ENCODE results near the gene HOXD11. TPM values are rescaled to one million over a fixed set of nuclear protein-coding genes. Genes with fewer than 3 reads are reported as not detected.
A peak's percentile ranks its signal among the peaks of the same experiment; 100 is the strongest.

The HOXD11 gene
- total RNA-seq, 1 donor from 2014 or later = not detected

DNA sequence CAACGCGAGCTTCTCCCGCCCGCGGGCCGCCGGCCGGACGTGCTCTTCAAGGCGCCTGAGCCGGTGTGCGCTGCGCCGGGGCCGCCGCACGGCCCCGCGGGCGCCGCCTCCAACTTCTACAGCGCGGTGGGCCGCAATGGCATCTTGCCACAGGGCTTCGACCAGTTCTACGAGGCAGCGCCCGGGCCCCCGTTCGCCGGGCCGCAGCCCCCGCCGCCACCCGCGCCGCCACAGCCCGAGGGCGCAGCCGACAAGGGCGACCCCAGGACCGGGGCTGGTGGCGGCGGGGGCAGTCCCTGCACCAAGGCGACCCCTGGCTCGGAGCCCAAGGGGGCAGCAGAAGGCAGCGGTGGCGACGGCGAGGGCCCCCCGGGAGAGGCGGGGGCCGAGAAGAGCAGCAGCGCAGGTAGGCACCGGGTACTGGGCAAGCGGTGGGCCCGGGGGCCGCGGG, 676 bp downstream of the HOXD11 start:
- Mint-ChIP-seq H3K36me3 (ENCODE audit: low read depth, unreplicated experiment) (no peaks in the 10 kb centered on the region), H3K27ac (ENCODE audit: unreplicated experiment) (no peak overlapping the region), H3K9me3 (ENCODE audit: unreplicated experiment) (no peaks in the 10 kb centered on the region), H3K4me1 (ENCODE audit: unreplicated experiment) (peaks cover 20% of the 10 kb centered on the region), H3K27me3 (ENCODE audit: unreplicated experiment) (peaks cover 46% of the 10 kb centered on the region), H3K4me3 (ENCODE audit: unreplicated experiment) (no peak overlapping the region)
- TF ChIP-seq CTCF (IDR thresholded peaks at IDR 0.05; ENCODE audit: unreplicated experiment) = no peak
- DNase-seq (ENCODE audit: low spot score) = no peak

DNA sequence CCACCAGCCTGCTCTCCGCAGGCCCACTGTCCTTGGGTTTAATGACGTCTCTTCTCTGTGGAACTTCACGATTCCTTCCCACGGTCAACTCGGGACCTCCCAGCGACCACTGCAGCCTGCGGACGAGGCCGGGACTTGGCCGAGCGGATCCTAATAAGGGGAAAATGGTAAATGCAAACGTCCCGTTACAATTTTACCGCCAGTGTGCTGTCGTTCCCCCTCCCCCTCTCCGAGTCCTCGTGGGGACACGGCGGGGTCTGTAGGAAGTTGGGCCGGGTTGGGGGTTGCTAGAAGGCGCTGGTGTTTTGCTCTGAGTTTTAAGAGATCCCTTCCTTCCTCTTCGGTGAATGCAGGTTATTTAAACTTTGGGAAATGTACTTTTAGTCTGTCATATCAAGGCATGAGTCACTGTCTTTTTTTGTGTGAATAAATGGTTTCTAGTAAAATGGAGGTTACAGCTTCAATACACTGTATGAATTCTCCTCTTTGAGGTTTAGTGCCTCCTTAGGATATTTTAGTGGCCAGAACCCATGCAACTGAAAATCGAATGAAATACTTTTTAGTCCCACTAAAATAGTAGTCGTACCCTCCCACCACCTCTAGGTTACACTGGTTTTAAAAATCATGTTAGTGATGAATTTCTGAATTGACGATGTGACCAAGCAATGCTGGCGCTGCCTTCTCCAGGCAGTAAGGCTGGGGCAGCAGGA, 2.3 kb downstream of the HOXD11 start:
- H3K4me1 Mint-ChIP-seq (ENCODE audit: unreplicated experiment) = peaks cover 24% of the 10 kb centered on the region
- H3K4me3 Mint-ChIP-seq (ENCODE audit: unreplicated experiment) = no peak overlapping the region
- DNase-seq (ENCODE audit: low spot score) = no peak

DNA sequence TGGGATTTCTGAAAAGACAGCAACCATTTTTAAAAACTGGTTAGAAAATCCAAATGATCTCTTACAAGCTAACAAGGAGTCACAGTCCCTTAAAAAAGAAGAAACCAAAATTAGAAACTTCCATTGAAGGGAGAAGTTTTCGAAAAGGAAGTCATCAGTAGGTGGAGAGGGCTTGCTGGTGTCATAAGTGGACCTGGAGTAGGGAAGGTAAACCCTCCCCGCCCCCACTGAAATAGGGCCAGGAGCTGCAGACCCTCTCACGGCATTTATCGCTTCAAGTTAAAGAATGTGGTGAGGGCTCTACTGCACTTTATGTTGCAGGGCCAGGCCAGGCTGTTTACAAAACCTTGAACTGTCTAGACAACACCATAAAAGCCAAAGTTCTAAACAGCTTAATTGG, 2.9 kb downstream of the HOXD11 start:
- peaks cover 42% of the 10 kb centered on the region for H3K27me3 Mint-ChIP-seq (ENCODE audit: unreplicated experiment)
- H3K4me1 Mint-ChIP-seq (ENCODE audit: unreplicated experiment) = peaks cover 25% of the 10 kb centered on the region
- no peak overlapping the region for H3K4me3 Mint-ChIP-seq (ENCODE audit: unreplicated experiment)
- no peaks in the 10 kb centered on the region for H3K9me3 Mint-ChIP-seq (ENCODE audit: unreplicated experiment)
- no peaks in the 10 kb centered on the region for H3K36me3 Mint-ChIP-seq (ENCODE audit: low read depth, unreplicated experiment)
- no peak for TF ChIP-seq CTCF (IDR thresholded peaks at IDR 0.05; ENCODE audit: unreplicated experiment)
- DNase-seq (ENCODE audit: low spot score) = no peak
- H3K27ac Mint-ChIP-seq (ENCODE audit: unreplicated experiment) = no peak overlapping the region

More for the DNA sequence above, 2.3 kb downstream of the HOXD11 start:
- peaks cover 46% of the 10 kb centered on the region for H3K27me3 Mint-ChIP-seq (ENCODE audit: unreplicated experiment)
- no peaks in the 10 kb centered on the region for H3K36me3 Mint-ChIP-seq (ENCODE audit: low read depth, unreplicated experiment)
- no peaks in the 10 kb centered on the region for H3K9me3 Mint-ChIP-seq (ENCODE audit: unreplicated experiment)
- peak; percentile 16 for TF ChIP-seq CTCF (IDR thresholded peaks at IDR 0.05; ENCODE audit: unreplicated experiment)
- no peak overlapping the region for H3K27ac Mint-ChIP-seq (ENCODE audit: unreplicated experiment)

GRCh38 chr2:176110415-176111308, 3.6 kb downstream of the HOXD11 start:
- Mint-ChIP-seq H3K4me1 (ENCODE audit: unreplicated experiment) (peaks cover 25% of the 10 kb centered on the region), H3K36me3 (ENCODE audit: low read depth, unreplicated experiment) (no peaks in the 10 kb centered on the region), H3K4me3 (ENCODE audit: unreplicated experiment) (no peak overlapping the region), H3K27ac (ENCODE audit: unreplicated experiment) (no peak overlapping the region), H3K27me3 (ENCODE audit: unreplicated experiment) (peaks cover 40% of the 10 kb centered on the region), H3K9me3 (ENCODE audit: unreplicated experiment) (no peaks in the 10 kb centered on the region)
- no peak for TF ChIP-seq CTCF (IDR thresholded peaks at IDR 0.05; ENCODE audit: unreplicated experiment)
- no peak for DNase-seq (ENCODE audit: low spot score)

DNA sequence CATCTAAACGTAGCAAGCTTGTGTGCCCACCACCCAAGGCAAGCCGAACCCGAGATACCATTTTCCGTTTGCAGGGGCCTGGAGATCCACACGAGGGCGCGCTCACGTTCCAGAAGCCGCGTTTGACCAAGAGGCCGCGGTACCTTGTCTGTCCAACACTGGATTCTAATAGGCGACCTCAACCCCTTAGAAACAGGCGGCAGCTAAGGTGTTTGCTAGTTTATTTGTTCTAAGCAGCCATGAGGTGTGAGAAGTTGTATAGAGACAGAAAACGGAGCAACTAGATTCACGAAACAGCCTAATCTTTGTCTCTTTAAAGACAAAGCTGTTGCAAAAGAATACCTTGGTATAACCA, 4.2 kb downstream of the HOXD11 start:
- peaks cover 20% of the 10 kb centered on the region for H3K4me1 Mint-ChIP-seq (ENCODE audit: unreplicated experiment)
- no peak overlapping the region for H3K4me3 Mint-ChIP-seq (ENCODE audit: unreplicated experiment)
- H3K27ac Mint-ChIP-seq (ENCODE audit: unreplicated experiment) = no peak overlapping the region
- DNase-seq (ENCODE audit: low spot score) = peak; percentile 83
- no peaks in the 10 kb centered on the region for H3K36me3 Mint-ChIP-seq (ENCODE audit: low read depth, unreplicated experiment)
- TF ChIP-seq CTCF (IDR thresholded peaks at IDR 0.05; ENCODE audit: unreplicated experiment) = peak; percentile 34
- peaks cover 37% of the 10 kb centered on the region for H3K27me3 Mint-ChIP-seq (ENCODE audit: unreplicated experiment)
- H3K9me3 Mint-ChIP-seq (ENCODE audit: unreplicated experiment) = no peaks in the 10 kb centered on the region
